ENCODE results near the gene FBXO42.

DNA sequence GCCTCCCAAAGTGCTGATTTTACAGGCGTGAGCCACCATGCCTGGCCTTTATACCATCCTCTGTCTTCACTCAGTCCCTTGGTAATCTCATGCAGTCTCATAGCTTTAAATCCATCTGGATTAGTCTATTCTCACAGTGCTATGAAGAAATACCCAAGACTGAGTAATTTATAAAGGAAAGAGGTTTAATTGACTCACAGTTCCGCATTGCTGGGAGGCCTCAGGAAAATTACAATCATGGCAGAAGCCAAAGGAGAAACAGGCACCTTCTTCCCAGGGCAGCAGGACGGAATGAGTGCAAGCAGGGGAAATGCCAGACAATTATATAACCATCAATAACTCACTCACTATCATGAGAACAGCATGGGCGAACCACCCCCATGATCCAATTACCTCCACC lies 66.2 kb downstream of the FBXO42 start:
- TF ChIP-seq, protein P1, sequence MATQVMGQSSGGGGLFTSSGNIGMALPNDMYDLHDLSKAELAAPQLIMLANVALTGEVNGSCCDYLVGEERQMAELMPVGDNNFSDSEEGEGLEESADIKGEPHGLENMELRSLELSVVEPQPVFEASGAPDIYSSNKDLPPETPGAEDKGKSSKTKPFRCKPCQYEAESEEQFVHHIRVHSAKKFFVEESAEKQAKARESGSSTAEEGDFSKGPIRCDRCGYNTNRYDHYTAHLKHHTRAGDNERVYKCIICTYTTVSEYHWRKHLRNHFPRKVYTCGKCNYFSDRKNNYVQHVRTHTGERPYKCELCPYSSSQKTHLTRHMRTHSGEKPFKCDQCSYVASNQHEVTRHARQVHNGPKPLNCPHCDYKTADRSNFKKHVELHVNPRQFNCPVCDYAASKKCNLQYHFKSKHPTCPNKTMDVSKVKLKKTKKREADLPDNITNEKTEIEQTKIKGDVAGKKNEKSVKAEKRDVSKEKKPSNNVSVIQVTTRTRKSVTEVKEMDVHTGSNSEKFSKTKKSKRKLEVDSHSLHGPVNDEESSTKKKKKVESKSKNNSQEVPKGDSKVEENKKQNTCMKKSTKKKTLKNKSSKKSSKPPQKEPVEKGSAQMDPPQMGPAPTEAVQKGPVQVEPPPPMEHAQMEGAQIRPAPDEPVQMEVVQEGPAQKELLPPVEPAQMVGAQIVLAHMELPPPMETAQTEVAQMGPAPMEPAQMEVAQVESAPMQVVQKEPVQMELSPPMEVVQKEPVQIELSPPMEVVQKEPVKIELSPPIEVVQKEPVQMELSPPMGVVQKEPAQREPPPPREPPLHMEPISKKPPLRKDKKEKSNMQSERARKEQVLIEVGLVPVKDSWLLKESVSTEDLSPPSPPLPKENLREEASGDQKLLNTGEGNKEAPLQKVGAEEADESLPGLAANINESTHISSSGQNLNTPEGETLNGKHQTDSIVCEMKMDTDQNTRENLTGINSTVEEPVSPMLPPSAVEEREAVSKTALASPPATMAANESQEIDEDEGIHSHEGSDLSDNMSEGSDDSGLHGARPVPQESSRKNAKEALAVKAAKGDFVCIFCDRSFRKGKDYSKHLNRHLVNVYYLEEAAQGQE (IDR thresholded peaks at IDR 0.05; ENCODE audit: low read depth): no peak
- TF ChIP-seq YY1 (IDR thresholded peaks at IDR 0.05; ENCODE audit: low read depth): no peak
- TF ChIP-seq CREB1 (IDR thresholded peaks at IDR 0.05; ENCODE audit: low read depth): no peak
- TF ChIP-seq EP300 (IDR thresholded peaks at IDR 0.05; ENCODE audit: borderline replicate concordance): no peak
- no peak for TF ChIP-seq RAD21 (IDR thresholded peaks at IDR 0.05; ENCODE audit: low read depth)
- no peak for TF ChIP-seq TCF12 (IDR thresholded peaks at IDR 0.05; ENCODE audit: low read depth)
- TF ChIP-seq FOXM1 (IDR thresholded peaks at IDR 0.05; ENCODE audit: borderline replicate concordance, low read depth): no peak
- TF ChIP-seq, protein P2, sequence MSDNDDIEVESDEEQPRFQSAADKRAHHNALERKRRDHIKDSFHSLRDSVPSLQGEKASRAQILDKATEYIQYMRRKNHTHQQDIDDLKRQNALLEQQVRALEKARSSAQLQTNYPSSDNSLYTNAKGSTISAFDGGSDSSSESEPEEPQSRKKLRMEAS (IDR thresholded peaks at IDR 0.05): no peak
- no peak for TF ChIP-seq TEAD4 (IDR thresholded peaks at IDR 0.05)
- TF ChIP-seq, protein P3, sequence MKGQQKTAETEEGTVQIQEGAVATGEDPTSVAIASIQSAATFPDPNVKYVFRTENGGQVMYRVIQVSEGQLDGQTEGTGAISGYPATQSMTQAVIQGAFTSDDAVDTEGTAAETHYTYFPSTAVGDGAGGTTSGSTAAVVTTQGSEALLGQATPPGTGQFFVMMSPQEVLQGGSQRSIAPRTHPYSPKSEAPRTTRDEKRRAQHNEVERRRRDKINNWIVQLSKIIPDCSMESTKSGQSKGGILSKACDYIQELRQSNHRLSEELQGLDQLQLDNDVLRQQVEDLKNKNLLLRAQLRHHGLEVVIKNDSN (IDR thresholded peaks at IDR 0.05): no peak

All from Ishikawa (cell line).